NCI-H524 (cell line): ENCODE data around the gene CTSH.

Experiments
- DNase-seq, 2 experiments: peaks; one replicate each; lab custom pipeline; 2025; lab: John Stamatoyannopoulos, UW

CTSH gene, protein sequence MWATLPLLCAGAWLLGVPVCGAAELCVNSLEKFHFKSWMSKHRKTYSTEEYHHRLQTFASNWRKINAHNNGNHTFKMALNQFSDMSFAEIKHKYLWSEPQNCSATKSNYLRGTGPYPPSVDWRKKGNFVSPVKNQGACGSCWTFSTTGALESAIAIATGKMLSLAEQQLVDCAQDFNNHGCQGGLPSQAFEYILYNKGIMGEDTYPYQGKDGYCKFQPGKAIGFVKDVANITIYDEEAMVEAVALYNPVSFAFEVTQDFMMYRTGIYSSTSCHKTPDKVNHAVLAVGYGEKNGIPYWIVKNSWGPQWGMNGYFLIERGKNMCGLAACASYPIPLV

DNA sequence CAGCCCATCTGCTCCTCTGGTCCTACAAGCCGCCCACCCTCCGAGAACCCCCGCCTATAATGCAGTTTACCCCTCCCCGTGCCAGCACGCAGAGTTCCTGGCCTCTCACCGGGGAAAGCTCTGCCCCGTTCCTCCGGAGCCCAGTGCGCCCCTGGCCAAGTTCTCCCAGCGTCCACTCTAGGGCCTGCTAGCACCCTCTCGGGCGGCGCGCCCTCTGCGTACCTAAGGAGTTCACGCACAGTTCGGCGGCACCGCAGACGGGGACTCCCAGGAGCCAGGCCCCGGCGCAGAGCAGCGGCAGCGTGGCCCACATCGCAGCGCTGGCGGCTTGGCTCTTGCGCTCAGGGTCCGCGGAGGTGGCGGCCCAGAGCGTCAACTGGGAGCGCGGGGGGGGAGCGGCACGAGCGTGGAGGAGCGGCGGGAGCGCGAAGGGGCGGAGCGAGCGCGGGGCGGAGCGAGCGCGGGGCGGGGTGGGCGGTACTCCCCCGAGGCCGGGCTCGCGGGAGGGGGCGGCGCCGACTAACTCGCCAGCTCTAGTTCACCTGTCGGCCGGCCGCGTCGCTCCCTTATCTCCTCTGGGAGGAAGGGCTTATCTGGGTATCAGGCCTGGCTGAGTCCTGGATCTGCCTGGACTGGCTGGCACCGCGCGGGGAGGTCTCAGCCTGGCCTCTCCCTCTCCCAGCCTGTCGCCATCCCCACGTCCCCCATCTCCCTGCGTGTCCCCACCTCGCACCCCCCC is at the start of gene CTSH:
Gene CTSH, minus strand, starts transcription at position 378 of the 739 bp plus-strand sequence. Its CDS starts 65 bp downstream, at position 313.
- DNase-seq: peak; percentile 58 to 75

DNA sequence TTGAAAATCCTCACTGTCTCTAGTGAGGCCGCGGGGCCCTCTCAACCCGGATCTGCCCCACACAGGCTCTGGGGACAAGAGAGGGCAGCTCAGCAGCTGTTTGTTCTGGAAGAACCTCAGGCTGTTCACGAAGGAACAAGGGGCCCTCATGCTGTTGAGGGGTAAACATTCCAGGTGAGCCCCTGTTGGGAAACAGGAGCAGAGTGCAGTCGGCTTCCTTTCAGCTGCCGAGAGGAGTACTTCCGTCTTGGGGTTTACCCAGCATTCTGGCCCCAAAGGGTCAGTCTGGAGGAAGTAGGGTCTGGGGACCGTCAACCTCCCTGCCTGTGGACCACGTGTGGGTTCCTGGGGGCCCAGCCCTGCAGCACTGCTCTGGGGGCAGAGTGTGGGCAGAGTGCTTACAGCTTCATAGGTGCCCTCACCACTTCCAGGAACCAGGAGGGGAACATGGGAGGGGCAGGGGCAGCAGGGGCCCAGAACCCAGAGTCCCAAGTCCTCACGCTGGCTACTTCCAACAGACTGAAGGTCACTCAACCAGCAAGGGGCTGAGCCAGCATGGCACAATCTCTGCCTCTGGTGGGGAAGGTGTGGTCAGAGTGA is 49.2 kb upstream of the CTSH start:
- no peak for DNase-seq

DNA sequence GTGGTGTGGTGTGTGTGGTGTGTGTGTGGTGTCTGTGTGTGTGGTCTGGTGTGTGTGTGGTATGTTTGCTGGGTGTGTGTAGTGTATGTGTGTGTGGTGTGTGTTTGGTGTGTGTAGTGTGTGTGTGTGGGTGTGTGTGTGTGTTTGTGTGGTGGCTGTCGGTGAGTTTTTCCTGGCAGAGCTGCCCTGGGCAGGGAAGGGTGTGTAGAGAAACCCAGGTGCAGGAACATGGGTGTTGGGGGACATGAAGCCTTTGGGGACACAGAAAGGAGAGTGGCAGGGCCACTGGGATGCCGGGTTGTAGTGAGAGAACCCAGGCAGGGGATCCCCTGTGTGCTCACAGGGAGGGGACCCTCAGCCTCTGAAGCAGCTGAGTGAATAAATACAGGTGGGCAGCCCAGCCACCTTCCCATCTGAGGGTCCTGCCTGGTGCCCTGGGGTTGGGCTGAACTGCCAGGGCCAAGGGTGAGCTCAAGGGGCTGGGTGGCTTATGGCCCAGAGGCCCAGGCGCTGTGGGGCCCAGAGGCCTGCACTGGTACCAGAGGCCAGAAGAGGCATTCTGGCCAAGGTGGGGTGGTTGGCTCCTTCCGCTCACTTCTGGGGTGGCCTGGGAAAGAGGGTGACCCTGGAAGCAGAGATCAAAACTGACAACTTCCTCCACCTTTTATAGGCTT is 48.5 kb upstream of the CTSH start:
- no peak for DNase-seq

DNA sequence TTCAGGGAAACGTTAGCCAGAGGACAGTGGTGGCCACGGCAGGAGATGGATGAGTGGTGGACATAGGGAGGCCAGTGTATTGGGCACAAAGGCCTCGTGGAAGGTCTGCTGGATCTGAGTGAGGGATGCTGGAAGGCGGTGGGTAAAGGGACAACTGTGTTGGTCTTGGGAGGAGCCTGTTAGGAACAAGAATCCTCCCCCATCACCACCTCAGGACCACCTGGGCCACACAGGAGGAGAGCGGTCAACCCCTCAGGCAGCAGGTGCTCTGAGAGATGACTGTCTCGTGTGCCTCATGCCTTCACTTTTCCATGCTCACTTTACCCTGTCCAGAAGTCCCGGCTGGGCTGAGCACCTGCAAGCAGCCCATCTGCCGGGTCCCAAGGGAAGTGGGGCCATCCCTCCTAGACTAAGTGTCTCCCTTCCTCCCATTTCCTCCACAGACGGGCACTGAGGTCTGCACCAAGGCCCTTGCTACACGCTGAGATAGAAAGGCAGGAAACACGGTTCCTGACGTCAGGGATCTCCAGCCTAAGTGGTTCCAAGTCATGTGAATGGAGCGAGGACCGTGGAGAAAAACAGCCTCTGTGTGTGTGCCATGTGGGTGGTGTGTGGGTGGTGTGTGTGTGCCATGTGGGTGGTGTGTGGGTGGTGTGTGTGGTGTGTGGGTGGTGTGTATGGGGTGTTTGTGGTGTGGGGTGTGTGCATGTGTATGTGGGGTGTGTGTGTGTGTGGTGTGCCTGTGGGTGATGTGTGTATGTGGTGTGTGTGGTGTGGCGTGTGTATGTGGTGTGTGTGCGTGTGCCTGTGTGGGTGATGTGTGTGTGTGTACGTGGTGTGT is 47.8 kb upstream of the CTSH start:
- DNase-seq: peak in 1 of 2 experiments; percentile 35

DNA sequence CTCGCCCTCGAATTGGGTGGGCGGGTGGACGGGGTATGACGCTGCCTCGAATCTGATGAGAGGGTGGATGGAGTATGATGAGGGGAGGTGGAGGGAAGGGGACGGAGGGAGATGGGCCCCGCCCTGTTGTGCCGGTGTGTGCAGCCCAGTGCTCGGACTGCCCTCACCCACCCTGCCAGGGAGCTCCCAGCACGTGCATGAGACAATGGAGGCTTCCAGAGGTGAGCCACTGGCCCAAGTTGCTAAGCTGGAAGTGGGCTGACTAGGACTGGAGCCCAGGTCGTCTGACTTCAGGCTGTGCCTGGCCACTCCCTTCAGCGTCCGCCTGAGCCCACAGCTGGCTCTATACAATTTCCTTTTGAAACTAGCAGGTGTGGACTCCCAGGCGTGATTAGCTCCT is 47.0 kb upstream of the CTSH start:
- DNase-seq: no peak

DNA sequence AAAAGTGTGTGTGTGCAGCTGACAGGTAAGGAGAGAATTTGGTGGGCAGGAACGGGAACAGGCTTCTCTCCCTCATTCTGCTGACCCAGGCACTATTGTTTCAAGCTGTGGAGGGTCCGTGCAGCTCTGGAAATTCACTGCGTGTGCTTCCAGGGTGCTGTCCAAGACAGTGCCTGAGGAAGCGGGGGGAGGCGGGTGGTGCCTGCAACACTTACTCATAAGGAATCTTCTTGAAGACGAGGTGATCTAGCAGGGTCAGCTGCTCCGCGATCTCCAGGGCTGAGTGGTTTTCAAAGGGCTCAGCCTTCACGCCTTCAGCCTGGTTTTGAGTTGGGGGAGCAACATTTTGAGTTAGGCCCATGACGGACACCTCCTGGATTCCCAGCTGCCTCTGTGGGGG is 46.6 kb upstream of the CTSH start:
- DNase-seq: no peak

DNA sequence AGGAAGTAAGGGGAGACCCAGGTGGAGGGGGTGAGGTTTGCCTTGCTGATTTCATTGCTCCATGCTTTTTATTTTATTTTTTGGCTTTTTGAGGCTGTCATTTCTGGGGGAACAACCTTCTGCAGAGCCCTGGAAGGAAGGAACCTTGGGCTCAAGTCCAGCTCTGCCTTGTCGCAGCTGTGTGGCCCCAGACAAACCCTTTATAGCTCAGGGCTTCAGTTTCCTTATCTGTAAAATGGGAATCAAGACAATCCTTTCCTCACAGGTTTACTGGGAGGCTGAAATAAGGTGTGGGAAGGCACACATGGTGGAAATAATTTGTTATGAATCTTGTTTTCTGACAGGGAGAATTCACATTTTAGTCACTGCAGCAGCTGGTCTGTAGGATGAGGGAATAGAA is 45.4 kb upstream of the CTSH start:
- DNase-seq: no peak

DNA sequence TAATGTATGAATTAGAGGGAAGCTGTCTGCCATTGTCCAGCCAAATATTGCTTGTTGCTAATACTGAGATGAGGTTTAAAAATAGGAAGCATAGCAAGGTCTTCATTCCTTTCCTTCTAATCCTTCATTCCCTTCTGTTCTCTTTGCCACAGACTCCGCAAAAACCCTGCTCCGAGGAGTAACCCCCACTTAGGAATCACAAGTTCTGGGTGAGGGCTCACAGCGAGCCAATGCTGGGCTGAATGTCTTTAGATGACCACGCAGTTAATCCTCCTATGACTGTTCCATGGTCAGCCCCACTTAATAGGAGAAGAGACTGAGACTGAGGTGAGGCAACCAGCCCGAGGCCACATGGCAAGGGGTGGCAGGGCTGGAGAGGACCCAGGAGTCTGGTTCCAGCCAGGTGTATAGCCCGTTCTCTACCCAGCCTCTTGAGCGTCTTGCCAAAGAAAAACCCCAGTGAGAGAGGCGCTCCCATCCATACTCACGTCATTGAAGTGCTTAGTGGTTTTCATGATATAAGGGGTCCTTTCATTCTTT is 44.9 kb upstream of the CTSH start:
- DNase-seq: no peak

DNA sequence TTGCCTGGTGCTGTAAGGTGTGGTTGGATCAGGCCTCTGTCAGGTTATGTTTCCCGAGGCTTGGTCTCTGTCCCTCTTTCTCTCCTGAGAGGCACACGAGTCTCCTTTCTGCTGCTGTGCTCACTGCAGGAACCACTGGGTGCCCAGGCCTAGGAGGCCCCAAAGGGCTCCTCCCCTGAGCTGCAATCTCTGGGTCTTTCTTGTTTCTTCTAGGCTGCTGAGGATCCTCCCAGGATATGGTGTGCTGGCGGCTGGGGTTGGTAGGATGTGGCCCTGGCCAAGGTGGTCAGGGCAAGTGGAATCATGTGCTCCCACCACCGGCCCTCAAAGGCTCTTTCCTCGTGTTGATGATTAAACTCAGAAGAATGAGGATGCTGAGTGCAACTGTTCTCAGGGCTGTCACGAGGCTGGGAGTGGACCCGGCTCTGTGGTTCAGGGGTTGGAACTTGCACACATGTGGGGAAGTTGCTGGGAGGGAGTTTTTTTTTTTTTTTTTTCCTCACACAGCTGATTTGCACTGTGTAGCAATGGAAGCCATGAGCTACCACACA is 43.6 kb upstream of the CTSH start:
- DNase-seq: no peak

DNA sequence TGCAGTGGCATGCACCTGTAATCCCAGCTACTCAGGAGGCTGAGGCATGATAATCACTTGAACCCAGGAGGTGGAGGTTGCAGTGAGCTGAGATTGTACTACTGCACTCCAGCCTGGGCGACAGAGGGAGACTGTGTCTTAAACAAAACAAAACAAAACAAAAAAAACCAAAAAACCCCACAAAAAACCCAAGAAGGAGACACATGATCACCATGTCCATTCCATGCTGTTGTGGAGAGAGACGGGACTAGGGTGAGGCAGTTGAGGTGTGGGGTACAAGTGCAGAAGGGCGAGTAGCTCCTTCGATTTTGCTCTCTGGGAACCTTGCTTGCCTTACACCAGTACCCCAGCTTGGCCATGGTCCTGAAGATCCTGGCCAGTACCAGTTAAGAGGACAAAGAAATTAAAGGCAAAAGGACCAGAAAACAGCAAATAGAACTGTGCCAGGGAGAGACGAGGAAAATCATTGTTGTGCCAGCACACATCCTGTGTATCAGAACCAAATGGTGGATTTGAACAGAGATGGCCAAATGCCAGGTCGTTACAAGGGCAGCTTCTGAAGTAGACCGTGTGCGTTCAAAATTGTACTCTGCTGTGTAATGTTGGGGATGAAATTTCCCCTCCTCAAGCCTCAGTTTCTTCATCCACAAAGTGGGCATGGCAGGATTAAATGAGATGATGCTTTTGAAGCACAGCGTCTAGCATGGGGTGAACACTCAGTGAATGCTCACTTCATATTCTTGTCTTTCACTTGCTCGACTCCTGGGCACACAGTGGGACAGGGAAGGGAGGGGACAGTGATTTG is 42.9 kb upstream of the CTSH start:
- DNase-seq: no peak

DNA sequence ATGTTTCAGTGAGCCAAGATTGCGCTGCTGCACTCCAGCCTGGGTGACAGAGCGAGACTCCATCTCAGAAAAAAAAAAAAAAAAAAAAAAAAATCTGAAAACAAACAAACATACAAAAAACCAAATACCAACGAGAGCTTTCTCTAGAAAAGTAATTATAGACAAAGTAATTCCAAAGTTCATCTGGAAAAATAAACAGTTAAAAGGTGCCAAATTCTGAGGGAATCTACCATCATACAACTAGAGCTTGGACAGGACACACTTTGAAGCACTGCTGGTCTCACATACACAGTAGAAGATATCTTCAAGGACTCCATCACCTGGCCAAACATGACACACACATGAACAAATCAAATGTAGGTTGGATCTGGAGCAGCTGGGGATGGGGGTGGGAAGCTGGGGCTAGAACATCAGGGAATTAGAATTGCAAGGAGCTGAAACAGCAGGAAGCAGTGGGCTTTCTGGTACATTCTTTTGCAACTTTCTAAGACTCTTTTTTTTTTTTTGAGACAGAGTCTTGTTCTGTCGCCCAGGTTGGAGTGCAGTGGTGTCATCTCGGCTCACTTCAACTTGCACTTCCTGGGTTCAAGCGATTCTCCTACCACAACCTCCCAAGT is 41.1 kb upstream of the CTSH start:
- DNase-seq: no peak

DNA sequence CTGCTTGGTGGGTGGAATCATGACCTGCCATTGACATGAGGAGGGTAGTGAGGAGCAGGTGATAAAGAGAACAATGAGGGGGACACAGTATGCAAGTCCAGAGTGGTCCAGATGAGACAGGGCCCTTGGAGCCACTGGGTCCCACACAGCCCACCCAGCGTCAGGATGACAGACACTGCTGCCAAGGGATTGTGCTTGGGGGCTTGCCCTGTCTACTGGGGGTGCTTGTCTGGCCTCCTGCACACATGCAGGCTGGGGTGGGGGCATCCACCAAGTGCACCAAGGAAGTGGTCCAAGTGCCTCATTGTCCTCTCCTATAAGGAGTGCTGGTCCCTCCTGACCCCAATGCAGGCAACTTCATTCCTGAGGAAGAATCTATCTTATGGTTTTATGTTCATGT is 39.2 kb upstream of the CTSH start:
- no peak for DNase-seq

DNA sequence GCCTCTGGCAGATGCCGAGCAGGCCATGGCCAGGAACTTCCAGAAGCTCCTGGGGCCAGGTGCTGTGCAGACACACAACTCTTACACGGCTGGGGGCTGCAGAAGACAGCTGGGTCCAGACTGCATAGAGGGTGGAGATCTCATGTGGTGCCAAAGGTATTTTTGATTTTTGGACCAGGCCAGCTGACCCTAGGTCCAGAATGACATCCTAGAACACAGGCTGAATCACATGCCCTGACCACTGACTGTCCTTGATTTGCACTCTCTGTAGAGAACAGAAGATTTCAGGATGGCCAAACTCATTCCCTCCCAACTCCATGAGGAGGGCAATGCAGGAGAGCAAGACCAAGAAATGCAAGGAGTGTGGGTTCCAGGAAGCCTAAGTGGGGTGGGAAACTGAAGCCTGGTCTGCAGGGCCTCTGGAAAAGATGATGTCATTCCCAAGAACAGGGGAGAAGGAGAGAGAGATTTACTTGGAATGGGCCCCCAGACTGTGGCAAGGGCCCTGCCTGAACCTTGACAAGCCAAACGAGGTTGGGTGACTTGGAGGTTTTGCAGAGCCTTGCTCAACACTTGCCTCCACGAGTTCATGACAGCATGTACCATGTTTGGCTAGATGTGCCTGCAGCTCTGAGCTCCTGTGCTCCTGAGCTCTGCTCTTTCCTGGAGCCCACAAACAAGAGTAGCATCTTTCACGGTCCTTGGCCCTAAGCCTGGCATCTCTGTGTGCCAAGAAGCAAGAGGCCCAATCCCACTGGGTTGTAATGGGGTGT is 38.5 kb upstream of the CTSH start:
- no peak for DNase-seq

DNA sequence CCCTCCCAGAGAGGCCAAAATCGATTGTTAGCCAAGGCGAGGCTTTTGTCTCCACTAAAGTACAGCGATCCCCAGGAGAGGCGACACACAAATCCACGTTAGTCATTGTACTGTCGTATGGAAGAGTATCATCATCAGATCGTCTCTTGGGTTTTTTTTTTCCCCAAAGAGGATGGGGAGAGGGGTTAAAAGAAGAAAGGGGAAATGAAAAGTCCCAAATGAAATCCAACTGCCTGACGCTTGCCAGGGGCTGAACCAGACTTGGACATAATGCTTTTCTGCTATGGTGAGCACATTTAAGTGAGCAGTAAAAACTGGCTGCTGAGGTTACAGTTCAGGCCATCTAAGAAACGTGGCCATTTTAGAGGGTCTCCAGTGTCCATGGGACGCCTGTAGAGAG is 37.9 kb upstream of the CTSH start:
- no peak for DNase-seq

DNA sequence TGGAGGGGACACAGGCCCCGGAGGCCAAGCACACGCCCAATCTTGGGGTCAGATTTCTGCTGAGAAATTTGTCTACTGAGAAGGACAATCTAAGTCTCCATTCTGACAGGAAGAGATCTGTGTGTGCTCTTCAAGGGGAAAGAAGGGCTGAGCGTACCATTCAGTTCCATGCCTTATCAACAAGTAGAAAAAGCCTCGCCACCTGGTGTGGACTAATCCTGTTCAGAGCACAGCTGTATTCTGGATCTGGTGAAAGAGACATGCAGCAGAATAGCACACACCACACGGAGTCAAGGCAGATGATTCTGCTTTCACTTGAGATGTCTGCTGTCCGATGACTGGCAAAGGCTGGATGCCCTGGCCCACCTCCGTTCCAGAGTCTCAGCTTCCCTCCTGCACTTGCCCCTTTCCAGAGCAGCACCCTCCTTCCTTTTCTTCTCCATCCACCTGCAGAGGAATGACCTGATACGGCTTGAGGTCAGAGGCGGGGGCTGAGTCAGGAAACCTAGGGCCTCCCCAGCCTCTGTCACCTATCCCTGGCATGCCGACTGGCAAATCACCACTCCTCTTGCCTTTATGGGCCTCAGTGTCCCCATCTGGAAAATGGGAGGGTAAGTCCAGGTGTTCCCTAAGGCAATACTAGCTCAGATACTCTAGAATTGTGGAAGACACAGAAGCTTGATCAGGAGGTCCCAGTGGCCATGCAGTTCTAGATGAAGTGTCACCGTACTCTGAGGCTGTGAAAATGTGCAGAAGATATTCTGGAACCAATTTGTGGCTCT is 36.9 kb upstream of the CTSH start:
- DNase-seq: peak in 1 of 2 experiments; percentile 21

DNA sequence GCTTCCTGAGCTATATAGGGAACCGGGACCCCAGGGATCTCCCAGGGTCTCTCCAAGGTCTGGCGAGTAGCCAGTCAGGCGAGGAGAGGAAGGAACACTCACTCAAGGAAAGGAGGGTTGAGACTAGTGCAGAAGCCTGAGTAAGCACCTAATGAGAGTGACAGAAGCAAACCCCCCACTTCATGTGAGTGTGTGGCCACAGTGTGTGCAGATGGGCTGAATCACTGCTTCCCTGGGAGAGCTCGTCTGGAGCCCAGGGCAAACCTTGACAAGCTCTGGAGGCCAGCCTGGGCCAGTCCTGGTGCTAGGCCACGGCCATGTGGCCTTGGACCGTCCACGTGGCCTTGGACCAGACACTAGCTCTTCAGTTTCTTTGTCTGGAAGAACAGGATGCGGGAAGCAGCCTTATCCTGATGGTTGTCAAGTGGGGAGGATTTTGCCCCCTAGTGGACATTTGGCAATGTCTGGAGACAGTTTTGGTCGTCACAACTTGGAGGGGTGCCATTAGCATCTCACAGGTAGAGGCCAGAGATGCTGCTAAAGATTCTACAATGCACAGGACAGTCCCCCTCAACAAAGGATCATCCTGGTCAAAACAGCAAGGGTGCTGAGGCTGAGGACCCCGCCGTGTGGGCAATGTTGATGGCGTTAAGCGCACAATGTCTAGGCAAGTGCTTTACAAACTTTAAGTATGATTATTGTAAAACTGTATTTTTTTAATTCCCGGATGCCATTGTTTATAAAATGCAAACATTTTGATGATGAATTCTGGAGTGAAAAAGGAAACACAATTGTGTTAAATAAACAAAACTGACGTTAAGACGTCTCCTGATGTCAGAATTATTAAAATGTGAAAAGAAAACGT is 34.8 kb upstream of the CTSH start:
- peak; percentile 51 to 79 for DNase-seq

DNA sequence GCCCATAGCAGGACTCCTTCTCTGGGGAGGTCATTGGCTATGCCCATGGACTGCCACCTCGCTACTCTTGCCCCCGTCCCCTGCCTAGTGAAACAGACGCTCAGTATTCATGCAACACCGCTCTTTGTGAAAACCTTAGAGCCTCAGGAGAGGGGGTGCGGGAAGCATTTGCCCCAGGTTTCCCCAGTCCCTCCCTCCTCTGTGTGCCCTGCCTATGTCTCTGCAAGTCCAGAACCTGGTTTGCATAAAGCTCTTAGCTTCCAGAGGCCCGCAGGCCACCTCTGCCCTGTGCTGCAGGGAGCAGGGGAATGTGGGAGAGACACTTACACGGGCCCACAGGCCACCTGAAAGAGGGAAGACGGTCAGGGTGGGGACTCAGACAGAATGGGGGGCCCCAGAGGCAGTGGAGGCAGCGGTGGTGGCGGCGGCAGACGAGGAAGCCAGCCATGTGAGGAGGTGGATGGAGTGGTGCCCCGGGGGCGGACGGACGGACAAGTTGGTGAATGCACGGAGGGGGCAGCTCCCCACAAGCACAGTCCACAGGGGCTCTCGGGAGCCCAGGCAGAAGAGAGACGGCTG is 33.8 kb upstream of the CTSH start:
- no peak for DNase-seq
